SW 1271 (cell line): Measurements from ENCODE around the gene ARHGEF38.

Source experiments
- DNase-seq, 2 experiments: peaks; one replicate each; lab custom pipeline; 2025; lab: John Stamatoyannopoulos, UW

Gene ARHGEF38

GRCh38 chr4:105551965-105552746, at the start of gene ARHGEF38:
Gene ARHGEF38, plus strand, starts transcription at chr4:105552620. Its CDS starts 146 bp downstream, at chr4:105552766.
- DNase-seq: no peak

- no peak for DNase-seq
Observed at GRCh38 chr4:105503484-105503883, 48.9 kb upstream of the ARHGEF38 start.

GRCh38 chr4:105504744-105505143, 47.7 kb upstream of the ARHGEF38 start:
- DNase-seq: no peak

GRCh38 chr4:105509291-105509690, 43.1 kb upstream of the ARHGEF38 start:
- DNase-seq: no peak

- no peak for DNase-seq
Observed at GRCh38 chr4:105509714-105510113, 42.7 kb upstream of the ARHGEF38 start.

- DNase-seq: no peak
Observed at GRCh38 chr4:105510245-105510644, 42.2 kb upstream of the ARHGEF38 start.

- DNase-seq: peak in 1 of 2 experiments; percentile 28
Observed at GRCh38 chr4:105520819-105521790, 31.3 kb upstream of the ARHGEF38 start.

- no peak for DNase-seq
Observed at GRCh38 chr4:105526656-105527055, 25.8 kb upstream of the ARHGEF38 start.

GRCh38 chr4:105527081-105527480, 25.3 kb upstream of the ARHGEF38 start:
- no peak for DNase-seq

GRCh38 chr4:105536601-105537000, 15.8 kb upstream of the ARHGEF38 start:
- DNase-seq: no peak

GRCh38 chr4:105541420-105541819, 11.0 kb upstream of the ARHGEF38 start:
- no peak for DNase-seq

- no peak for DNase-seq
Observed at GRCh38 chr4:105542039-105542438, 10.4 kb upstream of the ARHGEF38 start.

GRCh38 chr4:105543346-105543745, 9.1 kb upstream of the ARHGEF38 start:
- no peak for DNase-seq

GRCh38 chr4:105543881-105544280, 8.5 kb upstream of the ARHGEF38 start:
- DNase-seq: no peak

GRCh38 chr4:105544520-105545286, 7.7 kb upstream of the ARHGEF38 start:
- DNase-seq: no peak

GRCh38 chr4:105546086-105546485, 6.3 kb upstream of the ARHGEF38 start:
- DNase-seq: no peak

GRCh38 chr4:105547769-105548168, 4.7 kb upstream of the ARHGEF38 start:
- no peak for DNase-seq

- no peak for DNase-seq
Observed at GRCh38 chr4:105548483-105548882, 3.9 kb upstream of the ARHGEF38 start.

GRCh38 chr4:105550641-105551040, 1.8 kb upstream of the ARHGEF38 start:
- no peak for DNase-seq

- no peak for DNase-seq
Observed at GRCh38 chr4:105555409-105555808, 3.0 kb downstream of the ARHGEF38 start.

- DNase-seq: no peak
Observed at GRCh38 chr4:105556206-105556605, 3.8 kb downstream of the ARHGEF38 start.

GRCh38 chr4:105558277-105558676, 5.9 kb downstream of the ARHGEF38 start:
- no peak for DNase-seq
